Cardiac muscle cell (in vitro differentiated cells and primary cell): Measurements from ENCODE around the gene CDCP2. TPM values are rescaled to one million over a fixed set of nuclear protein-coding genes. Genes with fewer than 3 reads are reported as not detected.

Experiments used
- DNase-seq, 2 donors: peaks; one replicate each; pipeline versions ENCODE4 v3.0.0 to v3.0.0-alpha.2; 2010 to 2017; ENCODE audit warnings: low read depth in 1 of 2, low spot score in 1 of 2
- H3K27ac ChIP-seq: fragments of 200-600 bp; sonication (generic); 2 replicates; pipeline ENCODE4 v1.5.1; 2016
- H3K27me3 ChIP-seq: fragments of 200-600 bp; sonication (generic); 2 replicates; pipeline ENCODE4 v1.6.0; 2016; ENCODE audit warnings: control low read depth
- H3K36me3 ChIP-seq: fragments of 200-600 bp; sonication (generic); 2 replicates; pipeline ENCODE4 v1.5.1; 2016; ENCODE audit warnings: control low read depth
- H3K4me1 ChIP-seq: fragments of 200-600 bp; sonication (generic); 2 replicates; pipeline ENCODE4 v1.8.1; 2017; ENCODE audit warnings: low read depth, mild to moderate bottlenecking, mixed run types
- H3K4me3 ChIP-seq: fragments of 200-600 bp; sonication (generic); 2 replicates; pipeline ENCODE4 v1.5.1; 2016; ENCODE audit warnings: mild to moderate bottlenecking
- H3K9me3 ChIP-seq: fragments of 200-600 bp; sonication (generic); 2 replicates; pipeline ENCODE4 v1.5.1; 2017; ENCODE audit warnings: low read depth, mild to moderate bottlenecking, control low read depth
- CTCF ChIP-seq: IDR thresholded peaks from 2 replicates; pipeline ENCODE4 v1.5.1; 2012; ENCODE audit warnings: low read depth, mild to moderate bottlenecking, low read length
- polyA plus RNA-seq: library from polyadenylated mRNA; unstranded; fragments of >200 nt; fragmentation: Nextera tagmentation; extraction: Ambion mirVana; gene quantifications from 2 replicates; pipeline ENCODE4 v1.2.1, GENCODE V29; 2016
- total RNA-seq: library from RNA; depleted of rRNA; stranded (reverse); fragments of >200 nt; gene quantifications from 2 replicates; pipeline ENCODE4 v1.2.3, GENCODE V29; 2016

Gene CDCP2
- total and polyA plus RNA-seq, 2 experiments from 2014 or later, result 0.06 TPM; not detected in 1

GRCh38 chr1:54172614-54173599, 20.1 kb upstream of the CDCP2 start:
- no peaks in the 10 kb centered on the region for H3K4me1 ChIP-seq
- no peak overlapping the region for H3K4me3 ChIP-seq
- TF ChIP-seq CTCF, result no peak
- no peaks in the 10 kb centered on the region for H3K9me3 ChIP-seq
- peak in 1 of 2 donors; percentile 53 for DNase-seq
- no peak overlapping the region for H3K27ac ChIP-seq
- no peaks in the 10 kb centered on the region for H3K27me3 ChIP-seq
- H3K36me3 ChIP-seq, result no peaks in the 10 kb centered on the region

GRCh38 chr1:54171606-54172005, 18.8 kb upstream of the CDCP2 start:
- Histone ChIP-seq H3K36me3 (no peaks in the 10 kb centered on the region), H3K4me3 (no peak overlapping the region), H3K4me1 (no peaks in the 10 kb centered on the region), H3K27me3 (no peaks in the 10 kb centered on the region), H3K27ac (no peak overlapping the region), H3K9me3 (no peaks in the 10 kb centered on the region)
- DNase-seq, result no peak
- no peak for TF ChIP-seq CTCF

GRCh38 chr1:54171016-54171415, 18.2 kb upstream of the CDCP2 start:
- no peak for DNase-seq
- Histone ChIP-seq H3K4me3 (no peak overlapping the region), H3K36me3 (no peaks in the 10 kb centered on the region)

GRCh38 chr1:54169068-54169467, 16.3 kb upstream of the CDCP2 start:
- Histone ChIP-seq H3K4me1 (no peaks in the 10 kb centered on the region), H3K27me3 (no peaks in the 10 kb centered on the region), H3K27ac (no peak overlapping the region), H3K9me3 (no peaks in the 10 kb centered on the region), H3K4me3 (no peak overlapping the region), H3K36me3 (no peaks in the 10 kb centered on the region)
- TF ChIP-seq CTCF, result no peak
- DNase-seq, result no peak

More at GRCh38 chr1:54171016-54171415, 18.2 kb upstream of the CDCP2 start:
- Histone ChIP-seq H3K9me3 (no peaks in the 10 kb centered on the region), H3K27ac (no peak overlapping the region), H3K4me1 (no peaks in the 10 kb centered on the region), H3K27me3 (no peaks in the 10 kb centered on the region)
- no peak for TF ChIP-seq CTCF

GRCh38 chr1:54168206-54168965, 15.6 kb upstream of the CDCP2 start:
- no peak for TF ChIP-seq CTCF
- H3K27me3 ChIP-seq, result no peaks in the 10 kb centered on the region
- H3K27ac ChIP-seq, result no peak overlapping the region
- no peaks in the 10 kb centered on the region for H3K36me3 ChIP-seq
- no peak for DNase-seq
- H3K4me3 ChIP-seq, result no peak overlapping the region
- no peaks in the 10 kb centered on the region for H3K4me1 ChIP-seq
- H3K9me3 ChIP-seq, result no peaks in the 10 kb centered on the region
